Stimulated activated CD8-positive, alpha-beta memory T cell treated with anti-CD3 and anti-CD28 coated beads, Interleukin-15, amount 100 ng/mL, for 48 hours (primary cell): Measurements from ENCODE around the gene CLRN3.

Experiments used
- DNase-seq, 2 donors: peaks; one replicate each; pipeline ENCODE4 v3.0.0-alpha.2; 2020; ENCODE audit warnings: low read depth in 2 of 2

Gene CLRN3

GRCh38 chr10:127848226-127848625 lies 44.5 kb downstream of the CLRN3 start:
- DNase-seq, result no peak

GRCh38 chr10:127845756-127846155 lies 47.0 kb downstream of the CLRN3 start:
- no peak for DNase-seq

GRCh38 chr10:127840884-127841283 lies 51.9 kb downstream of the CLRN3 start:
- DNase-seq, result no peak

DNA sequence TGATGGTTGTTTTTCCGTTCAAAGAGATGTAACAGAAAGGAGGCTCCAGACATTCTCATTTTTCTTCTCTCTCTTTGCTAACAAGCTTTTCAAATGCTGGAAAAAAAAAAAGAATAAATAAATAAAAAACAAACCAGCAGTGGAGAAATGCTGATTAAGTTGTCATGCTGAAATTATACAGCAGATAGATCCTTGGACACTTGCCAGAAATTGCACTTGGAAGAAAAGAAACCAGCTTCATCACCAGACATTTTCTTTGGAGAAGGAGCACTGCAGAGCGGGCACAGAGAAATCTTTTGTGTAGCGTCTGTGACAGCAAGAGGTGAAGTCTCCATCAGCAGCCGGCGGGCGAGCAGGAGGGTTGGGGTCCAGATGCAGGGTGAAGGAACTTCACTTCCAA lies 55.8 kb downstream of the CLRN3 start:
- DNase-seq, result no peak

- DNase-seq, result no peak
Observed at GRCh38 chr10:127836176-127836575, 56.6 kb downstream of the CLRN3 start.

- no peak for DNase-seq
Observed at GRCh38 chr10:127834791-127835190, 58.0 kb downstream of the CLRN3 start.

DNA sequence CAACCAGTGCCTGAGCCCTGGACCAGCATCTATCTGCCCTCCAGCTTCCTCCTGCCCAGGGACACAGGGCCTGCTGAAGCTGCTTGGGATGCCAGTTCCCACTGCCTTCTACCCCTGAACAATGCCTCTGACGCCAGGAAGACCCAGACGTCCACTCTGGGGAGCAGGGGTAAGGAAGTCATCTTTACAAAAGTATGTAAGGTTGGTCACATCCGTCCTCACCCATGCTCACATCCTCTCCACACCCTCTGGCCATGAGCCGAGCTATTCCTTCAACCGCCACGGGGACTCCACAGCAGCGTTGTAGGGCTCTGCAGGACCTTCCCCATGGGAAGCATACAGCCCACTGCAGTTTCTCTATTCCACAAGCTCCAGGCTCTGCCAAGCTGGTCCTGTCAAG lies 58.5 kb downstream of the CLRN3 start:
- DNase-seq, result no peak

- no peak for DNase-seq
Observed at GRCh38 chr10:127833804-127834203, 58.9 kb downstream of the CLRN3 start.

DNA sequence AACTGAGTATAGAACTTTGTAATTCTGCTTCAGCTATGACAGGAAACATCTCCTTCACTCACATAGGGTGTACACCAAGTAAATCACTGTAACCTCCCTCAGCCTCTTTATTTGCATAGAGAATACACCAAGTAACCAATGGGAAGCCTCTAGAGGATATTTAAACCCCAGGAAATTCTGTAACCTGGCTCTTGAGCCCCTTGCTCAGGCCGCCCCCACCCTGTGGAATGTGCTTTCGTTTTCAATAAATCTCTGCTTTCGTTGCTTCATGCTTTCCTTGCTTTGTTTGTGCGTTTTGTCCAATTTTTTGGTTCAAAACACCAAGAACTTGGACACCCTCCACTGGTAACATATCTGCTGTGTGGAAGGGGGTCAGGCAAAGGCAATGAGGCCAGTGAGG lies 60.2 kb downstream of the CLRN3 start:
- no peak for DNase-seq

DNA sequence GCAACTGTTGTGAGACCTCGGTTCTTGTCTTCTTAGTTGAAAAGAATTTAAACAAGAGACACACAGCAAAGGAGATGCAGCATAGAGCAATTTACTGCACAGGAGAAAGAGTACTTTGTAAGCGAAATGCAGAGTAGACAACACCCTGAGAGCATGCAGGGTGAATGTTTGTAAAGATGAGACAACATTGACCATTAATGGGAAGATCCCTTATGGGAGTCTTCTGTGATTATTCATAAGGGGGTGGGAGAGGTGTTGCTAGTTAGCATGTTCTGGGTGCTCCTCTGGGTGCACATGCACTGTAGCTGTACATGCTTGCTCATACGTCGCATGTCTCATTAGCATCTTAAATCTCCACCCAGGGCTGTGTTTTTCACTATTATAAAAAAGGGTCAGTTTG lies 62.3 kb downstream of the CLRN3 start:
- DNase-seq, result no peak
